Measurements from ENCODE around the gene SENP7. TPM values are rescaled to one million over a fixed set of nuclear protein-coding genes. Genes with fewer than 3 reads are reported as not detected.

The SENP7 gene
- polyA plus RNA-seq, 1 donor from 2014 or later, result 273 TPM

DNA sequence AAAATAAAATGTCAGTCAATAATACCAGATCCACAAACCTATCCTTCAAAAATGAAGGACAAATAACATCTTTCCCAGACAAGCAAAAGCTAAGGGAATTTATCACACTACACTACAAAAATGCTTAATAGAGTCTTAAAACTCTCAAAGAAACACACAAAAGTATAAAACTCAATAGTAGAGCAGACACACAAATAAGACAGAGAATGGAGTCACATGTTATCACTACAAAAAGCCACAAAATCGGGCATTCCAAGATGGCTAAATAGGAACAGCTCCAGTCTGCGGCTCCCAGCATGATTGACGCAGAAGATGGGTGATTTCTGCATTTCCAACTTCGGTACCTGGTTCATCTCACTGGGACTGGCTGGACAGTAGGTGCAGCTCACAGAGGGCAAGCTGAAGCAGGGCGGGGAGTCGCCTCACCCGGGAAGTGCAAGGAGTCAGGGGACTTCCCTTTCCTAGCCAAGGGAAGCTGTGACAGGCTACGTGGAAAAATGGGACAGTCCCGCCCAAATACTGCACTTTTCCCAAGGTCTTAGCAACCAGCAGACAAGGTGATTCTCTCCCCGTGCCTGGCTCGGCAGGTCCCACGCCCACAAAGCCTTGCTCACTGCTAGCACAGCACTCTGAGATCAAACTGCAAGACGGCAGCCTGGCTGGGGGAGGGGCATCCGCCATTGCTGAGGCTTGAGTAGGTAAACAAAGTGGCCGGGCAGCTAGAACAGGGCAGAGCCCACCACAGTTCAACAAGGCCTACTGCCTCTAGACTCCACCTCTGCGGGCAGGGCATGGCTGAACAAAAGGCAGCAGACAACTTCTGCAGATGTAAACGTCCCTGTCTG, 46.3 kb downstream of the SENP7 start:
- no peak overlapping the region for H3K9ac ChIP-seq (ENCODE audit: low read length)
- H3K4me2 ChIP-seq (ENCODE audit: low read length), result no peak overlapping the region
- no peaks in the 10 kb centered on the region for H3K9me2 ChIP-seq (ENCODE audit: insufficient read depth, low read length)
- peaks cover 6% of the 10 kb centered on the region for H3K36me3 ChIP-seq (ENCODE audit: insufficient read depth, low read length)
- no peak overlapping the region for H3K4me3 ChIP-seq (ENCODE audit: low read length)
- H3F3A ChIP-seq (ENCODE audit: insufficient read depth, low read length, poor library complexity, severe bottlenecking), result peaks cover 3% of the 10 kb centered on the region
- no peaks in the 10 kb centered on the region for H3K9me3 ChIP-seq (ENCODE audit: low read length)
- no peaks in the 10 kb centered on the region for H4K20me1 ChIP-seq (ENCODE audit: insufficient read depth)
- peaks cover 19% of the 10 kb centered on the region for H3K79me2 ChIP-seq (replicated peaks; ENCODE audit: insufficient read depth, low read length)
- no peak overlapping the region for H2AFZ ChIP-seq (ENCODE audit: low read depth, low read length)
- H3K27ac ChIP-seq (ENCODE audit: low read length), result no peak overlapping the region
- no peak for TF ChIP-seq EZH2 (IDR thresholded peaks at IDR 0.05; ENCODE audit: borderline replicate concordance, insufficient read depth, low read length, poor library complexity, severe bottlenecking)
- no peak for TF ChIP-seq POLR2AphosphoS5 (IDR thresholded peaks at IDR 0.05)
- TF ChIP-seq TAF1 (IDR thresholded peaks at IDR 0.05; ENCODE audit: low read depth), result no peak
- H3K27me3 ChIP-seq (ENCODE audit: insufficient read depth, low read depth, low read length), result no peaks in the 10 kb centered on the region

DNA sequence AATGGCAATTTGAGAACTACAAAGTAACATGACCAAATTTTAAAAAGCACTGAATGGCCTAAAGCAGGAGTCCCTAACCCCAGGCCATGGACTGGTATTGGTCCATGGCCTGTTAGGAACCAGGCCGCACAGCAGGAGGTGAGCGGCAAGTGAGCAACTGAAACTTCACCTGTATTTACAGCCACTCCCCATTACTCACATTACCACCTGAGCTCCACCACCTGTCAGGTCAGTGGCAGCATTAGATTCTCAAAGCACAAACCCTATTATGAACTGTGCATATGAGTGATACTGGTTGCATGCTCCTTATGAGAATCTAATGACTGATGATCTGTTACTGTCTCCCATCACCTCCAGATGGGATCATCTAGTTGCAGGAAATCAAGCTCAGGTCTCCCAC, 48.8 kb downstream of the SENP7 start:
- Histone ChIP-seq H2AFZ (ENCODE audit: low read depth, low read length) (no peak overlapping the region), H3K4me2 (ENCODE audit: low read length) (no peak overlapping the region), H3K79me2 (replicated peaks; ENCODE audit: insufficient read depth, low read length) (peaks cover 36% of the 10 kb centered on the region), H3K9ac (ENCODE audit: low read length) (no peak overlapping the region), H3K36me3 (ENCODE audit: insufficient read depth, low read length) (peaks cover 6% of the 10 kb centered on the region), H3K27ac (ENCODE audit: low read length) (no peak overlapping the region), H4K20me1 (ENCODE audit: insufficient read depth) (no peaks in the 10 kb centered on the region), H3F3A (ENCODE audit: insufficient read depth, low read length, poor library complexity, severe bottlenecking) (peaks cover 3% of the 10 kb centered on the region), H3K27me3 (ENCODE audit: insufficient read depth, low read depth, low read length) (no peaks in the 10 kb centered on the region), H3K9me3 (ENCODE audit: low read length) (no peaks in the 10 kb centered on the region), H3K4me3 (ENCODE audit: low read length) (no peak overlapping the region), H3K9me2 (ENCODE audit: insufficient read depth, low read length) (no peaks in the 10 kb centered on the region)
- TF ChIP-seq EP300 (conservative IDR thresholded peaks at IDR 0.05; ENCODE audit: poor library complexity, severe bottlenecking) (no peak), SMC3 (conservative IDR thresholded peaks at IDR 0.05; ENCODE audit: poor library complexity) (no peak), RAD21 (conservative IDR thresholded peaks at IDR 0.05) (no peak), EZH2 (IDR thresholded peaks at IDR 0.05; ENCODE audit: borderline replicate concordance, insufficient read depth, low read length, poor library complexity, severe bottlenecking) (no peak)

- Histone ChIP-seq H3K4me2 (ENCODE audit: low read length) (no peak overlapping the region), H3K9ac (ENCODE audit: low read length) (no peak overlapping the region), H3F3A (ENCODE audit: insufficient read depth, low read length, poor library complexity, severe bottlenecking) (peaks cover 3% of the 10 kb centered on the region), H3K79me2 (replicated peaks; ENCODE audit: insufficient read depth, low read length) (peaks cover 42% of the 10 kb centered on the region), H4K20me1 (ENCODE audit: insufficient read depth) (no peaks in the 10 kb centered on the region), H3K4me3 (ENCODE audit: low read length) (no peak overlapping the region), H2AFZ (ENCODE audit: low read depth, low read length) (no peak overlapping the region), H3K9me3 (ENCODE audit: low read length) (no peaks in the 10 kb centered on the region), H3K9me2 (ENCODE audit: insufficient read depth, low read length) (no peaks in the 10 kb centered on the region), H3K27ac (ENCODE audit: low read length) (no peak overlapping the region), H3K36me3 (ENCODE audit: insufficient read depth, low read length) (peaks cover 6% of the 10 kb centered on the region), H3K27me3 (ENCODE audit: insufficient read depth, low read depth, low read length) (no peaks in the 10 kb centered on the region)
- TF ChIP-seq TAF1 (IDR thresholded peaks at IDR 0.05; ENCODE audit: low read depth) (no peak), EP300 (conservative IDR thresholded peaks at IDR 0.05; ENCODE audit: poor library complexity, severe bottlenecking) (no peak), REST (IDR thresholded peaks at IDR 0.05; ENCODE audit: borderline replicate concordance) (no peak), MXI1 (conservative IDR thresholded peaks at IDR 0.05; ENCODE audit: poor library complexity, severe bottlenecking) (no peak), EZH2 (IDR thresholded peaks at IDR 0.05; ENCODE audit: borderline replicate concordance, insufficient read depth, low read length, poor library complexity, severe bottlenecking) (no peak), RAD21 (conservative IDR thresholded peaks at IDR 0.05) (no peak), SMC3 (conservative IDR thresholded peaks at IDR 0.05; ENCODE audit: poor library complexity) (no peak), POLR2AphosphoS5 (IDR thresholded peaks at IDR 0.05) (no peak)
- TF ChIP-seq, protein P1, sequence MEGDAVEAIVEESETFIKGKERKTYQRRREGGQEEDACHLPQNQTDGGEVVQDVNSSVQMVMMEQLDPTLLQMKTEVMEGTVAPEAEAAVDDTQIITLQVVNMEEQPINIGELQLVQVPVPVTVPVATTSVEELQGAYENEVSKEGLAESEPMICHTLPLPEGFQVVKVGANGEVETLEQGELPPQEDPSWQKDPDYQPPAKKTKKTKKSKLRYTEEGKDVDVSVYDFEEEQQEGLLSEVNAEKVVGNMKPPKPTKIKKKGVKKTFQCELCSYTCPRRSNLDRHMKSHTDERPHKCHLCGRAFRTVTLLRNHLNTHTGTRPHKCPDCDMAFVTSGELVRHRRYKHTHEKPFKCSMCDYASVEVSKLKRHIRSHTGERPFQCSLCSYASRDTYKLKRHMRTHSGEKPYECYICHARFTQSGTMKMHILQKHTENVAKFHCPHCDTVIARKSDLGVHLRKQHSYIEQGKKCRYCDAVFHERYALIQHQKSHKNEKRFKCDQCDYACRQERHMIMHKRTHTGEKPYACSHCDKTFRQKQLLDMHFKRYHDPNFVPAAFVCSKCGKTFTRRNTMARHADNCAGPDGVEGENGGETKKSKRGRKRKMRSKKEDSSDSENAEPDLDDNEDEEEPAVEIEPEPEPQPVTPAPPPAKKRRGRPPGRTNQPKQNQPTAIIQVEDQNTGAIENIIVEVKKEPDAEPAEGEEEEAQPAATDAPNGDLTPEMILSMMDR (IDR thresholded peaks at IDR 0.05; ENCODE audit: poor library complexity, severe bottlenecking), result no peak
Measured at GRCh38 chr3:101461451-101461850, 51.6 kb downstream of the SENP7 start.

Measured in neural cell (in vitro differentiated cells).